Muscle layer of duodenum (tissue), 2 donors: ENCODE measurements around the gene CNOT4.

Experiments used
- H3K27ac ChIP-seq: one replicate; pipeline ENCODE4 v1.7.0; 2013; ENCODE audit warnings: mild to moderate bottlenecking, low read length
- H3K27me3 ChIP-seq: one replicate; pipeline ENCODE4 v1.7.0; 2013; ENCODE audit warnings: low read depth, mild to moderate bottlenecking, control low read depth, low read length
- H3K36me3 ChIP-seq, 2 donors: one replicate each; pipeline ENCODE4 v1.7.0; 2013; ENCODE audit warnings: low read length in 2 of 2, control low read depth in 1 of 2, mild to moderate bottlenecking in 1 of 2; ENCODE audit not compliant: insufficient read depth in 2 of 2, control insufficient read depth in 1 of 2
- H3K4me1 ChIP-seq, 2 donors: one replicate each; pipeline ENCODE4 v1.7.0; 2013; ENCODE audit warnings: low read length in 2 of 2, mild to moderate bottlenecking in 2 of 2, control low read depth in 1 of 2, moderate library complexity in 1 of 2; ENCODE audit not compliant: insufficient read depth in 2 of 2, control insufficient read depth in 1 of 2
- H3K4me3 ChIP-seq, 2 donors: one replicate each; pipeline ENCODE4 v1.7.0; 2013; ENCODE audit warnings: low read length in 2 of 2, low read depth in 1 of 2, mild to moderate bottlenecking in 1 of 2
- H3K9me3 ChIP-seq, 2 donors: one replicate each; pipeline ENCODE4 v1.7.0; 2013; ENCODE audit warnings: low read length in 2 of 2, control low read depth in 1 of 2, mild to moderate bottlenecking in 1 of 2; ENCODE audit not compliant: control insufficient read depth in 1 of 2
- donor health status: healthy.

CNOT4 gene

DNA sequence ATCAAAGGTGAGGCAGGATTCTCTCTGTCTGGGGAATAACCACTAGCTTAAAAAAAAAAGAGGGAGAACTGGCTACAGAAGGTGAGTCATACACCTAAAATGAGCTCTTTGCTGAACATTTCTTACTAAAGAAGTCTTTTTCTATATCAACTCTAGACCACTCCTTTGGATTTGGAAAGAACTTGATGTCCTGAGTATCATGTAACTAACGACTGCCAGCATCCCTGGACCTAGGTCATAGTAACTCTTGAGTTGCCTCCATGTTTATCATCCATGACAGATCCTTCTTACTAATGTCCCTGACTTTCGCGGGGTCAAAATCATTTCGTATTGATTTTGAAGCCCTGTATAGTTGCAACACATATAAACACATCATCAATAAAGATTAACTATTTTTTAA is 89.1 kb downstream of the CNOT4 start:
- Histone ChIP-seq H3K36me3 (peaks cover 7 to 14% of the 10 kb centered on the region in 2 donors), H3K9me3 (no peaks in the 10 kb centered on the region), H3K27me3 (no peaks in the 10 kb centered on the region), H3K4me1 (no peaks in the 10 kb centered on the region), H3K4me3 (no peak overlapping the region), H3K27ac (no peak overlapping the region)

DNA sequence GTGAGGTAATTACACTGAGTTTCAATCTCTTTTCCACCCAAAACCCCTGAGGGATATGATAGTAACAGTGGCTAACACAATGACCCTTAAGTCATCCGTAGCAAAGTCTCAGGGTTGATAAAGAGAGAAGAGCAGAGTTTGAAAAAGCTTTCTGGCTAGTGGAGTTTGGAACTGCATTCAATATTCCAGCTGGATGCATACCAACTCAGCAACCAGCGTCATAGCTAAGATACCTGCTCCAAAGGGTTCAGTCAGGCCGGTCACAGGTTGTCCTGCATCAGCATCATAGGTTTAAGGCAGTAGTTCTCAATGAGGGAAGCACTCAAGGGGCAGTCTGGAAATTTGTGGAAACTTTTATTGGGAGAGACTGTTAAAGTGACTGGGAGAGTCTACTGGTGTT is 93.5 kb downstream of the CNOT4 start:
- Histone ChIP-seq H3K9me3 (no peaks in the 10 kb centered on the region), H3K36me3 (peaks cover 7 to 14% of the 10 kb centered on the region in 2 donors), H3K4me1 (no peaks in the 10 kb centered on the region), H3K27me3 (no peaks in the 10 kb centered on the region), H3K27ac (no peak overlapping the region), H3K4me3 (no peak overlapping the region)

DNA sequence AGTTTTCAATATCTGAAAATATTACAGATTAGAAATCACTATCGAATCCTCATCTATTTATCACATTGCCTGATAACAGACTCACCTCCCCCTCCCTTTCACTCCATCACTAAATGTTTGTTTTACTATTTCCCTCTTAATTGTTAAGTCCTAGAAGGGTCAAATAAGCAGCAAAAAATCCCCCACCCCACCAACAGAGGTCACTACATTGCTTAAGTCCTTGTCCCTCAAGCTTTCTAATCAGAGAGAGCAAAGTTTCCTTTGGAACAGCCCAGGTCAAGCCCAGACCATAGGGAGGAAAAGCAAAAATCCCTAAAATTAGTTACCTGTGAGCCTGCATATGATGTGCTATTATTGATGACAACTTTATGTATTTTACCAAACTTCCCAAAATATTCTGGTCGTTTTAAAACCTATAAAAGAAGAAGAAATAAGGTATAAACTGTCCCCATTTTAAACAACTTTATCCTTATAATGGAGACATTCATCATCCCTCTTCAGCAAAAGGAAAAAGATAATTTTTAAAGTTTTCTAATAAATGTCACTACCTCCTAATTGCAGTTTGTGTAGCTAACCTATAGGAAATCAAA is 95.0 kb downstream of the CNOT4 start:
- H3K36me3 ChIP-seq, result peaks cover 7 to 18% of the 10 kb centered on the region in 2 donors
- no peak overlapping the region for H3K27ac ChIP-seq
- no peak overlapping the region for H3K4me3 ChIP-seq
- no peaks in the 10 kb centered on the region for H3K9me3 ChIP-seq
- no peaks in the 10 kb centered on the region for H3K27me3 ChIP-seq
- no peaks in the 10 kb centered on the region for H3K4me1 ChIP-seq

DNA sequence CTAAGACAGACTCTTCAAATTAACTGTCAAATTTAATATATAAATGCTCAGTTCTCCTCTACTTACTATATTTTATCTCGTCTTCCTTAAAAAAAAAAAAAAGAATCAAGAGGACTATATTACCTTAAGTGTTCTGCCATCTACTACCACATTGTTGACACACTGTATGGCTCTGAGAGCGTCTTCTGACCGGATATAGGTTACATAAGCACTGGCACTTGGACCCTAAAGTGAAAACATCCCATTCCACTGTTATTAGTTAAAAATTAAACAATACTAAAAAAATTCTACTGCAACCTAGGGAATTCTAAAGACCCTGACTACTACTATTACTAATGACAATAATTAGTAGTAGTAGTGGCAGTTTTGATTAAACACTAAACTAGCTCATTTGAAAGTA is 95.7 kb downstream of the CNOT4 start:
- Histone ChIP-seq H3K4me3 (no peak overlapping the region), H3K27me3 (no peaks in the 10 kb centered on the region), H3K9me3 (no peaks in the 10 kb centered on the region), H3K4me1 (no peaks in the 10 kb centered on the region), H3K27ac (no peak overlapping the region), H3K36me3 (peaks cover 7 to 20% of the 10 kb centered on the region in 2 donors)

DNA sequence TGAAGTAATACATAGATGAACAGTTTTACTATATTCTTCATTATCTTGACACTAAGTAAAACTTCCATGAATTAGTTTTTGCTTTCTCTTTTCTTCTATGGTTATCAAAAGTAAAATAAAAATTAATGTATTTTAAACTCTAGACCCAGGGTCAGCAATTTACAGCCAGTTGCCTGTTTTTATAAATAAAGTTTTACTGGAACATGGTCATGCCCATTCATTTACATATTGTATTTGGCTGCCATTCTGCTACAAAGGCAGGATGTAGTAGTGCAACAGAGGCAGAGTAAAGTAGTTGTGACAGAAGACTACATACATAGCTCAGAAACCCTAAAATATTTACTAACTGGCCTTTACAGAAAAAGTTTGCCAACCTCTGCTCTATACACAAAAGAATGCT is 98.8 kb downstream of the CNOT4 start:
- Histone ChIP-seq H3K4me1 (no peaks in the 10 kb centered on the region), H3K9me3 (no peaks in the 10 kb centered on the region), H3K4me3 (no peak overlapping the region), H3K27ac (no peak overlapping the region), H3K36me3 (peaks cover 0 to 6% of the 10 kb centered on the region in 2 donors), H3K27me3 (no peaks in the 10 kb centered on the region)

DNA sequence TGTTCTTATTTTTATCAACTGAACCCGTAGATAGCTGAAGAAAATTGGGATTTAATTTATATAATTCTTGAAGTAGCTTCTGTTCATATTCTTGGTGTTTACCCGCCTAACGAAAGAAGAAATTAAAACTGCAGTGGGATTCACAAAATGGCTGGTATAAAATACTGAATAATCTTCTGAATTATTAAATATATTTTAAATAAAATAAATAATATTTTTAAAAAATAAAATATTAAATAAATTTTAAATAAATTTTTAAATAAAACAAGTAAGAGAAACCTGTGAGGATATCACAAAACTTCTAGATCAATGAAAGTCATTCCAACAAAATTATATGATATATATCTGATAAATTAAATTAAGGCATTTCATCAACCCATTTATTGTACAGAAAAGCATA is 99.4 kb downstream of the CNOT4 start:
- no peak overlapping the region for H3K27ac ChIP-seq
- no peak overlapping the region for H3K4me3 ChIP-seq
- no peaks in the 10 kb centered on the region for H3K9me3 ChIP-seq
- no peaks in the 10 kb centered on the region for H3K27me3 ChIP-seq
- H3K36me3 ChIP-seq, result peaks cover 0 to 6% of the 10 kb centered on the region in 2 donors
- H3K4me1 ChIP-seq, result no peaks in the 10 kb centered on the region

DNA sequence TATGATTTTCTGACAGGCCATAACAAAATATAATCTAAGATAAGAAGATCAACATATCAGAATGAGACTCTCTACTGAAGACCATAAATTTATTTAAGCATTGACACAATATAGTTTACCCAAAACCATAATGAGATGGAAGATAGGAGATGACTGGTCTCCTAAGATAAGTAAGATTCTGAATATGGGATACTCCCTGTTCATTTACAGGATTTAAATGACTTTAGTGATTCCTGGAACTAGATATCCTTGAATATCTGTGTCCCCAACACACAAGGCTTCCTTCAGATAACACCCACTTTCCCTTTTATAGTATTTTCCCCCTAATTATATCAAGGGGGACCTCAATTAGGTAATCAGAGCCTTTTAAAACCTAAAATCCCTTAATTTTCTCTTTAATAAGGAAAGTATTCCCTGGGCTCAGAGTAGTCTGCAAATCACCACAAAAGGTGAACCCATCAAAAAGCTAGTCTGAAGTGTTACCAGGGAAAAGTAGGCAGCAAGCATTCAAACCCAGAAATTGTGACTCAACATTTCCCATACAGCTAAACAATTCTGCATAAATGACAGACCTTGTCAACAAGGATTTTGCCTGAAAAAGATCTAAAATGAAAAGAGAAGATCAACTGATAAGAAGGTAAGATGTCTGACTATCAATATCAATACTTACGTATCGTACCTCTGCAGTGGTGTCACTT is 99.9 kb downstream of the CNOT4 start:
- H3K4me1 ChIP-seq, result no peaks in the 10 kb centered on the region
- H3K27ac ChIP-seq, result no peak overlapping the region
- H3K4me3 ChIP-seq, result no peak overlapping the region
- H3K27me3 ChIP-seq, result no peaks in the 10 kb centered on the region
- peaks cover 0 to 6% of the 10 kb centered on the region in 2 donors for H3K36me3 ChIP-seq
- H3K9me3 ChIP-seq, result no peaks in the 10 kb centered on the region

DNA sequence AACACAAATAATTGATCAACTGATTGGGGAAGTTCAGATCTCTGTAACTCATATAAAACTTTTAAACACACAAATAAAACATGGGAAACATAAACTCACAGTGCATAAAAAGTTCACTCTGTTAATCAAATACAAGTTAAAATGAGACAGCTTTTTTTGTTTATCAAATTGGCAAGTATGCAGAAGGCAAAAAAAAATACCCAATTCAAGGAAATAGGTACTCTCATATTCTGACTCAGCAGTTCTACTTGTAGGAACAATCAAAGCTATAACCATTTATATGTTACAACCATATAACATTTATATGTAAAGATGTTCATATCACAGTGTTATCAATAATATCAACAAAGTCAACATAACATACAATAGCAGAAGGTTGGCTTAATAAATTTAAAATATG is 102.0 kb downstream of the CNOT4 start:
- no peaks in the 10 kb centered on the region for H3K27me3 ChIP-seq
- no peak overlapping the region for H3K27ac ChIP-seq
- no peaks in the 10 kb centered on the region for H3K4me1 ChIP-seq
- no peak overlapping the region for H3K4me3 ChIP-seq
- H3K9me3 ChIP-seq, result no peaks in the 10 kb centered on the region
- peaks cover 0 to 6% of the 10 kb centered on the region in 2 donors for H3K36me3 ChIP-seq

DNA sequence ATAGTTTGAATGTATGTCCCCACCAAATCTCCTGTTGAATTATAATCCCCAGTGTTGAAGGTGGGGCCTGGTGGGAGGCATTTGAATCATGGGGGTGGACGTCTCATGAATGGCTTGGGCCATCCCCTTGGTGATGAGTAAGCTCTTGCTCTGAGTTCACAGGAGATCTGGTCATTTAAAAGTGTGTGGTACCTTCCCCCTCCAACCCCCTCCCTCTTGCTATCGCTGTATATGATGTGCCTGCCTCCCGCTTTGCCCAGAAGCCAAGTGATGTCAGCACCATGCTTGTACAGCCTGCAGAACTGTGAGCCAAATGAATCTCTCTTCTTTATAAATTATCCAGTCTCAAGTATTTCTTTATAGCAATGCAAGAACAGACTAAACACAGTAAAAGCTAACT is 103.0 kb downstream of the CNOT4 start:
- Histone ChIP-seq H3K4me1 (no peaks in the 10 kb centered on the region), H3K27me3 (no peaks in the 10 kb centered on the region), H3K27ac (no peak overlapping the region), H3K4me3 (no peak overlapping the region), H3K36me3 (peaks cover 0 to 6% of the 10 kb centered on the region in 2 donors), H3K9me3 (no peaks in the 10 kb centered on the region)

DNA sequence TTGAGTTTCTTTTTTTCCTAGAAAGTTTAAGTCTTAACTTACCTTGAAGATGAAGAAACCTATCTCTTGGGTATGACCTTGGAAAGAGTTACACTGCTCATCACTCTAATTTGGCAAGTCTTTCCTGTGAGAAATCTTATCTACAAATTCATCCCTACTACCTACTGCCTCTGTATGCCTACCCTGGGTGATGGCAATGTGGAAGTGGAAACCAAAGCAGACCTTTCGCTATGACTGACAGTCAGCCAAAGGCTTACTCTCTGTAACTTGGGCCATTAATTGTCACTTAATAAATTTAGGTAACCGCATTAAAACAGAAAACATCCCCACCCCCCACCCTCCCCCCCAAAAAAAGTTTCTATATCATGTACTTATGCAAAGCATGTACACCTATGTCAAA is 103.9 kb downstream of the CNOT4 start:
- Histone ChIP-seq H3K9me3 (no peaks in the 10 kb centered on the region), H3K27me3 (no peaks in the 10 kb centered on the region), H3K36me3 (peaks cover 0 to 6% of the 10 kb centered on the region in 2 donors), H3K4me3 (no peak overlapping the region), H3K4me1 (no peaks in the 10 kb centered on the region), H3K27ac (no peak overlapping the region)

DNA sequence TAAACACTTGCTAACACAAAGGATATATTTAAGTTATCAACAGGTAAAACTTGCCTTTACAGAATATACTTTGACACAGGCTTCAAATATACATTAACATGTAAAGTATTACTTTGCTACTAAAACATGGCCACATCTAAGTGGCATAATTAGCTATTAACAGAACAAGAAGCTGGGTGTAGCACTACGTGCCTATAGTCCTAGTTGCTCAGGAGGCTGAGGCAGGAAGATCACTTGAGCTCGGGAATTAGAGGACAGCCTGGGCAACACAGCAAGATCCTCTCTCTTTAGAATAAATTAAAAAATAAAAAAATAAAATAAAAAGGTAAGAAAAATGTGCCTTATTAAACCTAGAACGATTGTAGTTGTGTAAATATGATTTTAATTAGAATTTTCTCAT is 106.6 kb downstream of the CNOT4 start:
- Histone ChIP-seq H3K9me3 (no peaks in the 10 kb centered on the region), H3K27ac (no peak overlapping the region), H3K36me3 (no peaks in the 10 kb centered on the region), H3K27me3 (no peaks in the 10 kb centered on the region), H3K4me3 (no peak overlapping the region), H3K4me1 (no peaks in the 10 kb centered on the region)

DNA sequence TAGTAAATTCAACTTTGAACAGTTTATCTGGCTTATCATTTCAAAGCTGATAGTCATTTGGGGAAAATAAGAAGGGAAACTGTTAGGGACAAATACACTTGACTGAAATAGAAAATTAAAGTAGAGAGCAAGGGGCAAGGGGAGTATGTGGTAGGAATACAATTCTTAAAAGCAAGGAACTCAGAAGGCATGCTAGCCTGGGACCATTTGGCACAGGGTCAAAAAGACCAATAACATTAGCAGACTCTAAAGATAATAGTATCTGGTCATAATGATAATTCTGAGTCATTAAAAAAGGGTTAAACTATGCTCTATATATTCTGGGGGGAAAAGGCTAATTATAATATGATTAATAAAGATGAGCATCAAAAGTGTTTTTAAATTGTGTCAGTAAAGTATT is 112.2 kb downstream of the CNOT4 start:
- H3K4me1 ChIP-seq, result no peaks in the 10 kb centered on the region
- H3K36me3 ChIP-seq, result peaks cover 9 to 14% of the 10 kb centered on the region in 2 donors
- H3K4me3 ChIP-seq, result no peak overlapping the region
- H3K9me3 ChIP-seq, result no peaks in the 10 kb centered on the region
- no peak overlapping the region for H3K27ac ChIP-seq
- H3K27me3 ChIP-seq, result no peaks in the 10 kb centered on the region
